Type B pancreatic cell (in vitro differentiated cells): ENCODE data around the gene MCM3AP. TPM values are rescaled to one million over a fixed set of nuclear protein-coding genes. Genes with fewer than 3 reads are reported as not detected.

Experiments used
- DNase-seq: peaks from one replicate; pipeline ENCODE4 v3.0.0; 2021; ENCODE audit warnings: mixed read lengths; ENCODE audit not compliant: unreplicated experiment; ENCODE audit errors: extremely low spot score
- H3K27ac Mint-ChIP-seq: 2 replicates; pipeline ENCODE4 v1.8.0; 2021; ENCODE audit warnings: mild to moderate bottlenecking, mixed read lengths
- H3K27me3 Mint-ChIP-seq: 2 replicates; pipeline ENCODE4 v1.8.0; 2021; ENCODE audit warnings: mixed read lengths
- H3K36me3 Mint-ChIP-seq: 2 replicates; pipeline ENCODE4 v1.8.0; 2021; ENCODE audit warnings: mixed read lengths
- H3K4me1 Mint-ChIP-seq: one replicate; pipeline ENCODE4 v1.8.0; 2021; ENCODE audit warnings: mixed read lengths; ENCODE audit not compliant: unreplicated experiment
- H3K4me3 Mint-ChIP-seq: 2 replicates; pipeline ENCODE4 v1.8.0; 2021; ENCODE audit warnings: mild to moderate bottlenecking, mixed read lengths
- H3K9me3 Mint-ChIP-seq: 2 replicates; pipeline ENCODE4 v1.8.0; 2021; ENCODE audit warnings: mixed read lengths
- CTCF ChIP-seq: fragments of 200-600 bp; sonication (generic); conservative IDR thresholded peaks from 2 replicates; pipeline ENCODE4 v1.5.0; 2021; ENCODE audit warnings: antibody characterized with exemption, mild to moderate bottlenecking
- total RNA-seq: library from RNA; stranded (reverse); gene quantifications from 2 replicates; pipeline ENCODE4 v1.2.1, GENCODE V29; 2021; ENCODE audit warnings: low replicate concordance

Gene MCM3AP
- total RNA-seq, 1 donor from 2014 or later = 120 TPM

GRCh38 chr21:46199436-46200373, 85.7 kb downstream of the MCM3AP start:
- H3K4me3 Mint-ChIP-seq = no peak overlapping the region
- H3K27ac Mint-ChIP-seq = no peak overlapping the region
- peaks cover 23% of the 10 kb centered on the region for H3K36me3 Mint-ChIP-seq
- H3K27me3 Mint-ChIP-seq = no peaks in the 10 kb centered on the region
- TF ChIP-seq CTCF = no peak
- no peaks in the 10 kb centered on the region for H3K4me1 Mint-ChIP-seq
- DNase-seq = no peak
- no peaks in the 10 kb centered on the region for H3K9me3 Mint-ChIP-seq

- Mint-ChIP-seq H3K27me3 (no peaks in the 10 kb centered on the region), H3K27ac (no peak overlapping the region), H3K4me3 (no peak overlapping the region), H3K4me1 (no peaks in the 10 kb centered on the region), H3K9me3 (no peaks in the 10 kb centered on the region), H3K36me3 (peaks cover 28% of the 10 kb centered on the region)
- DNase-seq = peak; percentile 52
- TF ChIP-seq CTCF = no peak
These were observed 88.7 kb downstream of the MCM3AP start for GRCh38 chr21:46196733-46197132.

- DNase-seq = peak; percentile 49
- no peak overlapping the region for H3K4me3 Mint-ChIP-seq
- H3K27me3 Mint-ChIP-seq = no peaks in the 10 kb centered on the region
- H3K27ac Mint-ChIP-seq = no peak overlapping the region
- peaks cover 28% of the 10 kb centered on the region for H3K36me3 Mint-ChIP-seq
- no peaks in the 10 kb centered on the region for H3K9me3 Mint-ChIP-seq
- H3K4me1 Mint-ChIP-seq = no peaks in the 10 kb centered on the region
- no peak for TF ChIP-seq CTCF
These were observed 89.7 kb downstream of the MCM3AP start for GRCh38 chr21:46195595-46196195.

- Mint-ChIP-seq H3K4me3 (no peak overlapping the region), H3K27me3 (no peaks in the 10 kb centered on the region), H3K36me3 (peaks cover 20% of the 10 kb centered on the region), H3K27ac (no peak overlapping the region), H3K9me3 (no peaks in the 10 kb centered on the region), H3K4me1 (no peaks in the 10 kb centered on the region)
- DNase-seq = peak; percentile 69
- TF ChIP-seq CTCF = no peak
These were observed 90.8 kb downstream of the MCM3AP start for GRCh38 chr21:46194374-46195334.

- no peak overlapping the region for H3K4me3 Mint-ChIP-seq
- H3K36me3 Mint-ChIP-seq = peaks cover 13% of the 10 kb centered on the region
- DNase-seq = peak; percentile 50
- peaks cover 6% of the 10 kb centered on the region for H3K4me1 Mint-ChIP-seq
- H3K9me3 Mint-ChIP-seq = no peaks in the 10 kb centered on the region
- H3K27me3 Mint-ChIP-seq = no peaks in the 10 kb centered on the region
- H3K27ac Mint-ChIP-seq = no peak overlapping the region
- no peak for TF ChIP-seq CTCF
These were observed 91.5 kb downstream of the MCM3AP start for GRCh38 chr21:46193829-46194373.
